Stimulated activated CD4-positive, alpha-beta T cell treated with anti-CD3 and anti-CD28 coated beads, Interleukin-4, amount 100 ng/mL, for 48 hours (primary cell): Measurements from ENCODE around the gene PRR5L.
"Not testable (repeated sequence)": the region's sequence is repeated elsewhere in the genome, so short reads cannot be mapped to it uniquely, and the experiment has no call there.

Source experiments
- DNase-seq, 2 donors: peaks; one replicate each; pipeline ENCODE4 v3.0.0-alpha.2; 2020; ENCODE audit warnings: low read depth in 2 of 2

PRR5L gene

DNA sequence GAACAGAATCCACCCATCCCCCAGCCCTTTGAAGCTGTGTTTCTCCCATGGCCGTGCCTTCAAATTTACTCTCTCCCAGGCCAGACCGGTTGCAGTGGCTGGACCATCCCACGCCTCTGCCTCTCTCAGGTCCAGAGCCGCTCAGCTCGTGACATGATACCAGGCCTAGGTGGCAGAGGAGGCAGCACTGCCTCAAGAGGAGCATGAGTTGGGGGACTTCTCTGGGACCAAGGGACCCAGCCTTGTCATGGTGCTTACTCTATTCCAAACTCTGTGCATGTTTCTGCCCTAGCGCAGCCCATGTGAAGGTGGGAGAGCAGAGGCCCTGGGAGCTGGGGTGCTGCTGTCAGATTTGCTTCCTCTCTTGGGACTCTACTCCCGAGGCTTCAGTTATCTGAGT is 163.0 kb downstream of the PRR5L start:
- no peak for DNase-seq

- no peak for DNase-seq
Observed at GRCh38 chr11:36460220-36460619, 164.1 kb downstream of the PRR5L start.

DNA sequence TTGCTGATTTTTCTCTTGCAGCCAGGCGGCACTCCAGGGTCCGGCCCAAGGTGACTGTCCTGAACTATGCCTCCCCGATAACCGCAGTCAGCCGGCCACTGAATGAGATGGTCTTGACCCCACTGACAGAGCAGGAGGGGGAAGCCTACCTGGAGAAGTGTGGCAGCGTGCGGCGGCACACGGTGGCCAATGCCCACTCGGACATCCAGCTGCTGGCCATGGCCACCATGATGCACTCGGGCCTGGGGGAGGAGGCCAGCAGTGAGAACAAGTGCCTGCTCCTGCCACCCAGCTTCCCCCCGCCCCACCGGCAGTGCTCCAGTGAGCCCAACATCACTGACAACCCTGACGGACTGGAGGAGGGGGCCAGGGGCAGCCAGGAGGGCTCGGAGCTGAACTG is 166.2 kb downstream of the PRR5L start:
- DNase-seq = no peak

DNA sequence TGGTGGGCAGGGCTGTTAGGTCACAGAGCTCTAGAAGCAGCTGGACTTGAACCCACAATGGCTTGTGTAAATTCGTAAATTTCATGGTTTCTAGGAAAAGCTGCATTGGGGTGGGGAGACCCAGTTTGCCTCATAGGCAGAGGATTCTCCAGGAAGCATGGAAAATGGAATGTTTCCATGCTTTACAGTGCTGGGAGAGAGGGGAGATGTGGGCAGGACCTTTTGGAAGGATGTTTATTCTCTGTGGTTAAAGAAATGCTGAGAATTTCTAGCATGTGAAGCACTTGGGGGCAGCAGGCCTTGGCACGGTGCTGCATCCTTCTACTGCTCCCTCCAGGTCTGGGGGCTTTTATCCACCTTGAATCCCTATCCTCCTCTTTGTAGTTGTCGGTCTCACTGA is 167.7 kb downstream of the PRR5L start:
- DNase-seq = no peak

DNA sequence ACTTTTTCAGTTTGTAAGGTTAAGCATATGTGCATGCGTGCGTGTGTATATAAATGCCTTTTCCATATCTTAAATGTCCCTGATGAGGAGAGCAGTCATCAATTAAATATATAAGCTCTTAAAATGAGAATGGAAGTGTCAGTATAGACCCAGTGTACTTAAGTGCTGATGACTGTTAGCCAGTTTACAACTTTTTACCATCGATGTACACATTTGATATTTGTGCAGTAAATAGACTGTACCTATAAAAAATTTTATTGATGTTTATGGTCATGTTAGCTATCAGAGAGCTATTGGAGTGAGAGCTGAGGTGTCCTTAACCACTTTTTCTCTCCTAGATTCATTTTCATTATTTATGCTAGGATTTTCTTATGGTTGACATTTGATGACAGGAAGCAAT is 168.6 kb downstream of the PRR5L start:
- no peak for DNase-seq

DNA sequence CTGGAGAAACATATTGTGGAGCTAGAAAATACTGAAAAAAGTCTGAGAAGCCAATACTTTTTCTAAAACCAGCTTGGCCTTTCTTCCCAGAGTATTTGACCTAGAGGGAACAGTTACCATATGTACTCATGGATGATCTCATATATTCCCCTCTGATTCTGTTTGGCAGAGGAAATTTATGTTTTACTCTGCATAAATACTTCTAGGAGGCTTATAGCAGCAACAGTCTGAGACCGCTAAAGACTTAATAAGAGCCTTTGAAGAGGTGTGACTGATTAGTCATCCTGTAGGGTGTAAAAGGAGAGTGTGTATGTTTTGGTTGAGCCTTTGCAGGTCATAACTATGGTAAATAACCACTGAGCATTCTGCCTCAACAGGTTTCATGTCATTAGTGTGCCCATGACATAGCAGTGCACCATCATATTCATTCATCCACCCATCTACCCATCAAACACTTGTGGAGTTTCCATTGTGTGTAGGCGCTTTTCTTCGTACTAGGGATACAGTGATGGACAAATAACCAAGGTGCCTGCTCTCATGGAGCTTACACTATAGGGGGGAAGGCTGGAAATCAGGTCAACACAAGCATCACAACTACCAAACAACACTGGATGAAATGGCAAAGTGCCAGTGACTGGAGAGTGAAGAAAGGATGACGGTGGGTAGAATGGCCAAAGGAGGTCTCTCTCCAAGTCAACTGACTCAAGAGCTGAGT is 169.5 kb downstream of the PRR5L start:
- DNase-seq = no peak

DNA sequence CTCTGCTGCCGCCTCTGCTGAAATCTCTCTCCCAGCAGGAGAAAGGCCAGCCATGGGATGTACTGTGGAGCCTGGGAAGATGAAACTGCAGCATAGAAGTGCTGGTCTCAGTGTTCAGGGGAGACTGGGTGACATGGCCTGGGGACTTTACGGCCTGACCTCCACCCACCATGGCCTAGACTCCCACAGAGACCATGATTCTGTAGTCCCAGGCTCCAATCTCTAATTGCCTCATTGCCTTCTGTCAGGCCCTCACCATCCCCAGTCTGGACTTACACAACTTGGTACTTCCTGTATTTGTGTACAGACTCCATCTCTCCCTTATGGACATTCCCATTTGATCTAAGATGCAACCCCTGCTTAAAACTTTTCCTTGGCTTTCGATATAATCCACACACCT is 170.9 kb downstream of the PRR5L start:
- DNase-seq = no peak

DNA sequence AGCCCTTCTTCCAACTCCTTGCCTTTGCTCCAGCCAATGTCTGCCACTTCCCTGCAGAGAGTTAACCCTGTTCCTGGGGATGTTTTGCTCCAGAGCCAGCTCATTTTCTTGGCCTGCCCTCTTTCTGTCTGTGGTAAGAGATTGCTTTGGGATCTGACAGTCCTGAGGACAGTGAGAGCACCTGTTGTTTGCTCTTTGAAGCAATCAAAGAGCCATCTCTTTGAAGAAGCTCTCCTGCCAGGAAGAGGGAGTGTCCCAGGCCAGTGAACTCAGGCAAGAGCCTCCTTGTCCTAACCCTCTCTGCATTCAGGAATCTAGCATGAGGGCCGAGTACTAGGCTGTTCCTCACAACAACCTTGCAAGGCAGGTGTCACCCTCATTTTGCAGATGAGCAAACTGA is 171.8 kb downstream of the PRR5L start:
- DNase-seq = no peak

DNA sequence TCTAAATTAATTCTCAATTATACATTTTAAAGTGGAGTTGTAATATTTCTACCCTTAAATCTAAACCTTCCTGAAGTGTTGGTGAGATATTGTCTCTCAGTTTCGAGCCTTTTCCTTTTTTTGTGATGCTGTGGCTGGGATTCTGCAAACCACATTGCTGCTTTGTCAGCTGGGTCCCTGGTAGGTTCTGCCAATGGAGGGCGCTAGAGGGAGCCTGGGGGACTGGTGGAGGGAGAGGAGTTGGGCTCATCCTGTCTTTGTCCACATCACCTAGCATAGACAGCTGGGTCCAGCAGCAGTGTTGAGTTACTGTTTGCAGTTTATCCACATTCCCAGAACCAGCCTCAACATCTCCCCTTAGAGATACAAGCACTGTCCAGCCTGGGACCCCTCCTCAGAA is 173.0 kb downstream of the PRR5L start:
- DNase-seq = no peak

GRCh38 chr11:36469881-36470802 is 174.1 kb downstream of the PRR5L start:
- DNase-seq = no peak

- no peak for DNase-seq
Observed at GRCh38 chr11:36471577-36471976, 175.5 kb downstream of the PRR5L start.

GRCh38 chr11:36475192-36475591 is 179.1 kb downstream of the PRR5L start:
- no peak for DNase-seq

GRCh38 chr11:36478700-36479329 is 182.7 kb downstream of the PRR5L start:
- no peak for DNase-seq

DNA sequence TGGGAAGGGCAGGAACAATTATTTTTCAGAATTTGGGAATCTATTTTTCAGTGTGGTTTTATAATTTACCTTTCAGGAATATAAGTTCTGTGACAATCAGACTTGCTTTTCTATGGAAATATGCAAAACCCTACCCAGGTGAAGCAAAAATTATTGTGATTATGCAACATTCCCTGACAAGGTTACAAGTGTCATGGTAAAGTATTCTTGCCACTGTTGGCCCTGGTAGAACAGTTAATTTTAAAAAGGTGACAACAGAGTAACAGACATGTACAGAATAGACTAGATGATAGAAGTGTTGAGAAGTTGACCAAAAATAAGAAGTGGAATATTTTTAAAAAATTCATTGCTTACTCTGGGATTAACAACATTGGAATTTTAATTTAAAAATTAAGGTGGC is 184.7 kb downstream of the PRR5L start:
- DNase-seq = no peak

DNA sequence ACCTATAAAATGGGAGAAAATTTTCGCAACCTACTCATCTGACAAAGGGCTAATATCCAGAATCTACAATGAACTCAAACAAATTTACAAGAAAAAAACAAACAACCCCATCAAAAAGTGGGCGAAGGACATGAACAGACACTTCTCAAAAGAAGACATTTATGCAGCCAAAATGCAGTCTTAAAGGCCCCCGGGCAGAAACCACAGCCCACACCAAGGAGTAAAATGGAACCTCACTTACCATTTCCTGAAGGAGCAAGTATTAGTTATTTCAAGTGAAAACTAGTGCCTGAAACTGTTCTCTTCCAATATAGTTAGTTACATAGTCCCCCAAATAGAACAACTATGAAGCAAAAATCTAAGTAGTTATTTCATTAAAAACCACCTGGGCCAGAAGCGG is 187.0 kb downstream of the PRR5L start:
- DNase-seq = not testable (repeated sequence)

DNA sequence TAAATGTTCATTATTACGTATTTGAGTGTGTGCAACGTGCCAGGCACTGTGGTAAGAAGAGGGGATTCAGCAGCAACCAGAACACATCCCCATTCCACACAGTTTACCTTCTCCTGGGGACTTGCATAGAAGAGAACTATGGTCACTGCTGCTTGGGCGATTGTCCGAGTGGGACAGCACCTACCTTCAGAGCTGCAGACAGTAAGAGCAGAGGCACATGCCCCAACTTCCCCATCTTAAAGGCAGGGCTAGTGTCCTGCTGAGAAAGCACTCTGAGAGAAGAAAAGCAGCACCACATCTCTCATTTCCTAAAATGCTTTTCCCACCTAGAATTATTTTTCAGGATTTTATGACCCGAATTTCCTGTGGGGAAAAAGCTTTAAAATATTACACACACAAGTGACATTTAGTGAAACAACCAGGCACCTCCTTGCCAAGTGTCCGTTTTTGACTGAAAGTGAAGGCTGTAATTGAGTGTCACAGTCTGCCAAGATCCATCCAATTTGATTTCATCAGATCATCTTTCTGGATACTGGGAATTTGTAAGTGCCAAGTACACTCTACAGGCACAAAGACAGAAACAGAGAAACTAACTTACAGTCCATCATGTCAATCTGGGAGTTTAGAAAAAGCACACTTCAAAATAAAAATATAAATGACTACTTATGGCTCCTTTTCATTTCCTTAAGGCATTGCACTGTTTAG is 189.4 kb downstream of the PRR5L start:
- DNase-seq = no peak

DNA sequence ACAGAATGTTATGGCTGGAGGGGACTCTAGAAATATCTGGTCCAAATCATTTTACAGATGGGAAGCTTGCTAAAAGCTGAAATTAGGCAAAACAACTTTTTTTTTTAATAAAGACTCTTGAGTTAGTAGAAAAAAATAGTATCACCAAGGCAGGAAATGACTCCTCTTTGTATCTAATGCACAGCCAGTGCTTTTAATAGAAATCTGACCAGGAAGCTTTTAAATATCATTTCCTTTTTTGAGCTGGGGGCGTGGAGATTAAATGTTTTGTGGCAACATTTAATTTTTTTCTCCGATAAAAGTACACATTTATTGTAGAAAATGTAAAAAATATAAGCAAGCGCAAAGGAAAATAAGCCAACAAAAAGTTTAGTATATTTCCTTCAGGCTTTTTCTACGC is 191.5 kb downstream of the PRR5L start:
- no peak for DNase-seq

DNA sequence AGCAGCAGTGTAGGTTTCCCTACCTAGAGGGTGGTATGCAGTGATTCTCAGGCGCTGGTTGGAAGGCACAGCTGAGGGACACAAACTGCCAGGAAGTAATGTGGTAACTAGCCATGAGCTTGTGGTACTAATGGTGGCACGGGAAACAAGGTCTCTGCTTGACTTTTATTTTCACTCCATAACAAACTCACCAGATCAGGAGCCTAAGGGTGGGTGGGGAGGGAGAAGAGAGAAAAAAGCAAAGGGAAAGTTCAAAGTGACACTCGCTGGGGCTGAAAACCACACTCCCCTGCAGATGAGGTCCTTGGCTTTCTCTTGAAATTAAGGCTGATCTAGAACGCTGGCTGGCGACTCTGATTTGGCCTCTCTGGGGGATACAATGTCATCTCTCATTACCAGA is 192.0 kb downstream of the PRR5L start:
- no peak for DNase-seq

- DNase-seq = no peak
Observed at GRCh38 chr11:36490026-36490806, 194.1 kb downstream of the PRR5L start.

- no peak for DNase-seq
Observed at GRCh38 chr11:36492724-36493304, 196.7 kb downstream of the PRR5L start.

DNA sequence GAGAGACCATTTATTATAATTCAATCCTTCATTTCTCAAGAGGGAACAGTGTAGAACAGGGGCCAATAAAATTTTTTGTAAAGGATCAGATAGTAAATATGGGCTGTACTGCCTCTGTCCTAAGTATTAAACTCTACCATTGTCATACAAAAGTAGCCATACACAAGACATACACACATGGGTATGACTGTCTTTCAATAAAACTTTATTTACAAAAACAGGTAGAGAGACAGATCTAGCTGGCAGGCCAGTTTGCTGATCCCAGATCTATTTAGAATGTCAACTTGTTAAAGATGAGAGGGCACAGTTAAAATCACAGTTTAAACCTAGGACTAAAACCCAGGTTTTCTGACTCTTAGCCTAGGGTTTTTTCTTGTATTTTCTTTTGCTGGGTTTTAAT is 197.2 kb downstream of the PRR5L start:
- DNase-seq = no peak
